Measurements from ENCODE around the gene ATG16L2.

ATG16L2 gene

DNA sequence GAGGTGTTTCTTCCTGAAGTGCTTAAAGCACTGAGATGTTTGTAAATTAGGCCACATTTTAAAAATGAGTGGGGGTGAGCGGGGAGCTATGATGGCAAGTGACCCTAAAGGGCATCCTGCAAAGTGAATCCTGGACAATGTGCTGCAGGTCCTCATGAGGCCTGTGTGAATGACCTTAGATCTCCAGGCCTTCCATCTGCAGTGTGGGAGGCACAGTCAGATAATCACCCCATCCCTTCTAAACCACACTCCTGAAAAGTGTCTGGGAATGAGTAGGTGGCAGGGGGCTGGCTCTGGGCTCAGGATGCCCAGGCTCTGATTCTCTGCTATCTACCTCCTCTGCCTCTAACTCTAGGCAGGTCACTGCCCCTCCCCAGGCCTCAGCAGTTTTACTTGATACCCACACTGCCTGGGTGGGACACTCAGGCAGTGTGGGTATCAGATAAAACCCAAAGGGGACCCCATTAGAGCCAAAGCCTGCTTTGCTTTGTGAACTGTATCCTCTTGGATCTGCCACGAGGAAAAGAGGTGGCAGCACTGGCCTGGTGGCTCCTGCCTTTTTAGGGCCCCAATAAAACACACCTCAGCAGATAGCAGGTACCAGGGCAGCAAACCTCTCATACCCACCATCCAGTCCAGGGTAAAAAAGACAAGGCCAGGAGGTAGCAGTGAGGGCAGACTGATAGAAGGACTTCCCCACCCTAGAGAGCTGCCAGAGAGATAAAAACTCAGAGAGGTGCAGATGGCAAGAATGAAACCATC, 30.9 kb upstream of the ATG16L2 start:
- peak; percentile 66 for TF ChIP-seq ZFHX2 (tag by site-specific recombination; conservative IDR thresholded peaks at IDR 0.05)
- TF ChIP-seq EGR2 (tag by site-specific recombination; IDR thresholded peaks at IDR 0.05; ENCODE audit: low read depth) = peak; percentile 69
- TF ChIP-seq, protein P1, sequence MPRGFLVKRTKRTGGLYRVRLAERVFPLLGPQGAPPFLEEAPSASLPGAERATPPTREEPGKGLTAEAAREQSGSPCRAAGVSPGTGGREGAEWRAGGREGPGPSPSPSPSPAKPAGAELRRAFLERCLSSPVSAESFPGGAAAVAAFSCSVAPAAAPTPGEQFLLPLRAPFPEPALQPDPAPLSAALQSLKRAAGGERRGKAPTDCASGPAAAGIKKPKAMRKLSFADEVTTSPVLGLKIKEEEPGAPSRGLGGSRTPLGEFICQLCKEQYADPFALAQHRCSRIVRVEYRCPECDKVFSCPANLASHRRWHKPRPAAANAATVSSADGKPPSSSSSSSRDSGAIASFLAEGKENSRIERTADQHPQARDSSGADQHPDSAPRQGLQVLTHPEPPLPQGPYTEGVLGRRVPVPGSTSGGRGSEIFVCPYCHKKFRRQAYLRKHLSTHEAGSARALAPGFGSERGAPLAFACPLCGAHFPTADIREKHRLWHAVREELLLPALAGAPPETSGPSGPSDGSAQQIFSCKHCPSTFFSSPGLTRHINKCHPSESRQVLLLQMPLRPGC (tag by site-specific recombination; IDR thresholded peaks at IDR 0.05) = no peak
- TF ChIP-seq ZNF133 (tag by site-specific recombination; IDR thresholded peaks at IDR 0.05) = no peak
- POLR2A ChIA-PET = interaction anchor here (0.8 to 1.8 kb wide), 4 partner anchors 15 to 61 kb away, joined by 3 to 6 read pairs (median 3); no protein-coding TSS in a partner anchor
- no peaks in the 10 kb centered on the region for H3K9me3 ChIP-seq (ENCODE audit: control insufficient read depth, insufficient read depth, low read depth, low read length)
- no peaks in the 10 kb centered on the region for H3K4me1 ChIP-seq (ENCODE audit: control insufficient read depth, insufficient read depth, low read length)
- peaks cover 0 to 5% of the 10 kb centered on the region in 2 experiments; a peak in 1 of 3 replicates for H3K36me3 ChIP-seq (ENCODE audit: control insufficient read depth in 2 of 2, insufficient read depth in 1 of 2, low read length in 2 of 2)
- CTCF ChIA-PET = interaction anchor here (0.5 to 1.9 kb wide), 4 partner anchors 11 to 114 kb away, joined by 3 to 9 read pairs (median 4); partner anchors contain the start of gene STARD10
- H3K27ac ChIP-seq (ENCODE audit: extremely low read depth, low read depth, low read length) = no peak overlapping the region
- no peak overlapping the region for H3K4me3 ChIP-seq (ENCODE audit: low read depth, low read length)

DNA sequence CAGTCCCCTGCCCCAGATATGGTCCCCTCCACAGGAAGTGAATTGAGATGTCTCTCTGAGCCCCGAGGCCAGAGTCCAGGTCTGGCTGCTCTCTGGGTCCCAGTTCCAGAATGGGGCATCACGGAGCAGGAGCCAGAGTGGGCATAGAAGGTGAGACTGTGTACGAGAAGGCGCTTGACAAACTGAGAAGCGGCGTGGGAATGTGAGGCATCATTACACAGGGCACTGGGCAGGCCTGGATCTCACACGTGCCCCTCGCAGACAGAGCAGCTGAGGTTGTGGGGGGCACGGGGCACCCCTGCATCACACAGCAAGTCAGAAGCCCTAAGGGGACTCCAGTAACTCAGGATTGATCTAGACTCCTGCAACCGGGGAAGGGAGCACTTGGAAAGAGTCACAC, 29.5 kb upstream of the ATG16L2 start:
- no peak overlapping the region for H3K27ac ChIP-seq (ENCODE audit: extremely low read depth, low read depth, low read length)
- POLR2A ChIA-PET = no interaction called here
- CTCF ChIA-PET = no interaction called here
- peaks cover 0 to 3% of the 10 kb centered on the region in 2 experiments; a peak in 1 of 3 replicates for H3K36me3 ChIP-seq (ENCODE audit: control insufficient read depth in 2 of 2, insufficient read depth in 1 of 2, low read length in 2 of 2)
- no peak overlapping the region for H3K4me3 ChIP-seq (ENCODE audit: low read depth, low read length)
- no peak for TF ChIP-seq RBAK (tag by site-specific recombination; IDR thresholded peaks at IDR 0.05)
- TF ChIP-seq ZNF248 (tag by site-specific recombination; IDR thresholded peaks at IDR 0.05) = no peak
- TF ChIP-seq ZNF555 (tag by site-specific recombination; conservative IDR thresholded peaks at IDR 0.05) = no peak
- TF ChIP-seq YY2 (tag by site-specific recombination; IDR thresholded peaks at IDR 0.05) = no peak
- no peak for TF ChIP-seq ZNF311 (tag by site-specific recombination; IDR thresholded peaks at IDR 0.05; ENCODE audit: borderline replicate concordance)
- TF ChIP-seq ZNF416 (tag by site-specific recombination; IDR thresholded peaks at IDR 0.05) = no peak
- no peak for TF ChIP-seq ZNF19 (tag by site-specific recombination; IDR thresholded peaks at IDR 0.05; ENCODE audit: low read depth)
- TF ChIP-seq ZNF747 (tag by site-specific recombination; IDR thresholded peaks at IDR 0.05) = no peak
- H3K4me1 ChIP-seq (ENCODE audit: control insufficient read depth, insufficient read depth, low read length) = no peaks in the 10 kb centered on the region
- H3K9me3 ChIP-seq (ENCODE audit: control insufficient read depth, insufficient read depth, low read depth, low read length) = no peaks in the 10 kb centered on the region

DNA sequence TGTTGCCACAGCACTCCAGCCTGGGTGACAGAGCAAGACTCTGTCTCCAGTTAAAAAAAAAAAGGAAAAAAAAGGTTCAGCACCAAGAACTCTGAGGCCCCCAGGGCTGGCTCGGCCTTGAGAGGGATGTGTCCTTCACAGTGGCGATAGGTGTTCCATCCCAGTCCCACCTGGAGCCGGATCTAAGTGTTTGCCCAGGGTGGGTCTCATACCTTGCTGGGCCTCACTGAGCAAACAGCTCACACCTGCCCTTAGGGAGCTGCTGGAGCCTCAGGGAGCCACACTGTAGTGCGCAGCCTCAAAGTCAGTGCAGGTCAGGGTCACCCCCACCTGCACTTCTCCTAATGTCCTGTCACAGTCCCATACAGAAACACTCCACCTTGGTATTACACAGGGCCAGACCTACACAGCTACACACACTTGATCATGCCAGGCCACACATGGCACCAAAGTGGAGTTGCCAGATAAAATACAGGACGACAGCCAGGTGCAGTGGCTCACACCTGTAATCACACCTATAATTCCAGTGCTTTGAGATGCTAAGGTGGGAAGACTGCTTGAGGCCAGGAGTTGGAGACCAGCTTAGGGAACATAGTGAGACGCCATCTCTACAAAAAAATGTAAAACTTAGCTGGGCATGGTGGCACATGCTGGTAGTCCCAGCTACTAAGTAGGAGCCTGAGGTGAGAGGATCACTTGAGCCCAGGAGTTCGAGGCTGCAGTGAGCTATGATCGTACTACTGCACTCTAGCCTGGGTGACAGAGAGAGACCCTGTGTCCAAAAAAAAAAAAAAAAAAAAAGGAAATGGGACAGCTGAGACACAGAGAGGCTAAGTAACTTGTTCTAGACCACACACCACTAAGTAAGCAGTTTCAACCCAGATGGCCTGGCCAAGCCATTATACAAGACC, 27.7 kb upstream of the ATG16L2 start:
- POLR2A ChIA-PET = interaction anchor here (1.0 kb wide), 1 partner anchor 61 kb away, joined by 5 read pairs; no protein-coding TSS in a partner anchor

More for the DNA sequence above, 27.7 kb upstream of the ATG16L2 start:
- Histone ChIP-seq H3K36me3 (ENCODE audit: control insufficient read depth in 2 of 2, insufficient read depth in 1 of 2, low read length in 2 of 2) (no peaks in the 10 kb centered on the region), H3K4me1 (ENCODE audit: control insufficient read depth, insufficient read depth, low read length) (no peaks in the 10 kb centered on the region), H3K9me3 (ENCODE audit: control insufficient read depth, insufficient read depth, low read depth, low read length) (no peaks in the 10 kb centered on the region), H3K4me3 (ENCODE audit: low read depth, low read length) (no peak overlapping the region), H3K27ac (ENCODE audit: extremely low read depth, low read depth, low read length) (no peak overlapping the region)
- CTCF ChIA-PET = interaction anchor here (0.7 kb wide), 1 partner anchor 73 kb away, joined by 3 read pairs; no protein-coding TSS in a partner anchor
- TF ChIP-seq, protein P2, sequence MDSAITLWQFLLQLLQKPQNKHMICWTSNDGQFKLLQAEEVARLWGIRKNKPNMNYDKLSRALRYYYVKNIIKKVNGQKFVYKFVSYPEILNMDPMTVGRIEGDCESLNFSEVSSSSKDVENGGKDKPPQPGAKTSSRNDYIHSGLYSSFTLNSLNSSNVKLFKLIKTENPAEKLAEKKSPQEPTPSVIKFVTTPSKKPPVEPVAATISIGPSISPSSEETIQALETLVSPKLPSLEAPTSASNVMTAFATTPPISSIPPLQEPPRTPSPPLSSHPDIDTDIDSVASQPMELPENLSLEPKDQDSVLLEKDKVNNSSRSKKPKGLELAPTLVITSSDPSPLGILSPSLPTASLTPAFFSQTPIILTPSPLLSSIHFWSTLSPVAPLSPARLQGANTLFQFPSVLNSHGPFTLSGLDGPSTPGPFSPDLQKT (IDR thresholded peaks at IDR 0.05; ENCODE audit: borderline replicate concordance, low read depth, low read length) = no peak
- no peak for TF ChIP-seq TCF7L2 (IDR thresholded peaks at IDR 0.05; ENCODE audit: borderline replicate concordance, low read depth, low read length)
- no peak for TF ChIP-seq ZNF2 (tag by site-specific recombination; IDR thresholded peaks at IDR 0.05)
- TF ChIP-seq ZNF239 (tag by site-specific recombination; IDR thresholded peaks at IDR 0.05) = no peak
- no peak for TF ChIP-seq ZNF112 (tag by site-specific recombination; IDR thresholded peaks at IDR 0.05)
- no peak for TF ChIP-seq ZNF544 (tag by site-specific recombination; IDR thresholded peaks at IDR 0.05)
- no peak for TF ChIP-seq ZNF311 (tag by site-specific recombination; IDR thresholded peaks at IDR 0.05; ENCODE audit: borderline replicate concordance)
- TF ChIP-seq, protein P3, sequence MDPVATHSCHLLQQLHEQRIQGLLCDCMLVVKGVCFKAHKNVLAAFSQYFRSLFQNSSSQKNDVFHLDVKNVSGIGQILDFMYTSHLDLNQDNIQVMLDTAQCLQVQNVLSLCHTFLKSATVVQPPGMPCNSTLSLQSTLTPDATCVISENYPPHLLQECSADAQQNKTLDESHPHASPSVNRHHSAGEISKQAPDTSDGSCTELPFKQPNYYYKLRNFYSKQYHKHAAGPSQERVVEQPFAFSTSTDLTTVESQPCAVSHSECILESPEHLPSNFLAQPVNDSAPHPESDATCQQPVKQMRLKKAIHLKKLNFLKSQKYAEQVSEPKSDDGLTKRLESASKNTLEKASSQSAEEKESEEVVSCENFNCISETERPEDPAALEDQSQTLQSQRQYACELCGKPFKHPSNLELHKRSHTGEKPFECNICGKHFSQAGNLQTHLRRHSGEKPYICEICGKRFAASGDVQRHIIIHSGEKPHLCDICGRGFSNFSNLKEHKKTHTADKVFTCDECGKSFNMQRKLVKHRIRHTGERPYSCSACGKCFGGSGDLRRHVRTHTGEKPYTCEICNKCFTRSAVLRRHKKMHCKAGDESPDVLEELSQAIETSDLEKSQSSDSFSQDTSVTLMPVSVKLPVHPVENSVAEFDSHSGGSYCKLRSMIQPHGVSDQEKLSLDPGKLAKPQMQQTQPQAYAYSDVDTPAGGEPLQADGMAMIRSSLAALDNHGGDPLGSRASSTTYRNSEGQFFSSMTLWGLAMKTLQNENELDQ (tag by site-specific recombination; IDR thresholded peaks at IDR 0.05; ENCODE audit: low read depth) = no peak

All from HEK293 (cell line).